Measurements from ENCODE around the gene BABAM2. TPM values are rescaled to one million over a fixed set of nuclear protein-coding genes. Genes with fewer than 3 reads are reported as not detected.

BABAM2 gene
- total RNA-seq, 1 experiment from 2014 or later, result 43.5 TPM

GRCh38 chr2:27914041-27914804, 23.7 kb downstream of the BABAM2 start:
- CTCF ChIA-PET, result no interaction called here
- Mint-ChIP-seq H3K27me3 (ENCODE audit: unreplicated experiment) (no peaks in the 10 kb centered on the region), H3K4me3 (ENCODE audit: low read depth, unreplicated experiment) (no peak overlapping the region), H3K4me1 (ENCODE audit: low read depth, unreplicated experiment) (peaks cover 7% of the 10 kb centered on the region), H3K27ac (ENCODE audit: unreplicated experiment) (no peak overlapping the region), H3K36me3 (ENCODE audit: insufficient read depth, unreplicated experiment) (no peaks in the 10 kb centered on the region), H3K9me3 (ENCODE audit: low read depth, unreplicated experiment) (no peaks in the 10 kb centered on the region)
- intact Hi-C loops (cut with micrococcal nuclease; ENCODE audit: unreplicated experiment), result no loop called here
- TF ChIP-seq, protein P1, sequence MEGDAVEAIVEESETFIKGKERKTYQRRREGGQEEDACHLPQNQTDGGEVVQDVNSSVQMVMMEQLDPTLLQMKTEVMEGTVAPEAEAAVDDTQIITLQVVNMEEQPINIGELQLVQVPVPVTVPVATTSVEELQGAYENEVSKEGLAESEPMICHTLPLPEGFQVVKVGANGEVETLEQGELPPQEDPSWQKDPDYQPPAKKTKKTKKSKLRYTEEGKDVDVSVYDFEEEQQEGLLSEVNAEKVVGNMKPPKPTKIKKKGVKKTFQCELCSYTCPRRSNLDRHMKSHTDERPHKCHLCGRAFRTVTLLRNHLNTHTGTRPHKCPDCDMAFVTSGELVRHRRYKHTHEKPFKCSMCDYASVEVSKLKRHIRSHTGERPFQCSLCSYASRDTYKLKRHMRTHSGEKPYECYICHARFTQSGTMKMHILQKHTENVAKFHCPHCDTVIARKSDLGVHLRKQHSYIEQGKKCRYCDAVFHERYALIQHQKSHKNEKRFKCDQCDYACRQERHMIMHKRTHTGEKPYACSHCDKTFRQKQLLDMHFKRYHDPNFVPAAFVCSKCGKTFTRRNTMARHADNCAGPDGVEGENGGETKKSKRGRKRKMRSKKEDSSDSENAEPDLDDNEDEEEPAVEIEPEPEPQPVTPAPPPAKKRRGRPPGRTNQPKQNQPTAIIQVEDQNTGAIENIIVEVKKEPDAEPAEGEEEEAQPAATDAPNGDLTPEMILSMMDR (IDR thresholded peaks at IDR 0.05; ENCODE audit: unreplicated experiment), result no peak
- no peak for DNase-seq
- BruUV-seq (replicated peaks), result no TSS peak

GRCh38 chr2:27914805-27915175, 24.3 kb downstream of the BABAM2 start:
- H3K27me3 Mint-ChIP-seq (ENCODE audit: unreplicated experiment), result no peaks in the 10 kb centered on the region
- H3K4me1 Mint-ChIP-seq (ENCODE audit: low read depth, unreplicated experiment), result peaks cover 7% of the 10 kb centered on the region
- no TSS peak for BruUV-seq (replicated peaks)
- H3K4me3 Mint-ChIP-seq (ENCODE audit: low read depth, unreplicated experiment), result no peak overlapping the region
- CTCF ChIA-PET, result no interaction called here
- intact Hi-C loops (cut with micrococcal nuclease; ENCODE audit: unreplicated experiment), result no loop called here
- DNase-seq, result no peak
- H3K9me3 Mint-ChIP-seq (ENCODE audit: low read depth, unreplicated experiment), result no peaks in the 10 kb centered on the region
- H3K36me3 Mint-ChIP-seq (ENCODE audit: insufficient read depth, unreplicated experiment), result no peaks in the 10 kb centered on the region
- H3K27ac Mint-ChIP-seq (ENCODE audit: unreplicated experiment), result no peak overlapping the region
- TF ChIP-seq, protein P1 (IDR thresholded peaks at IDR 0.05; ENCODE audit: unreplicated experiment), result no peak

GRCh38 chr2:27915191-27915590, 24.7 kb downstream of the BABAM2 start:
- intact Hi-C loops (cut with micrococcal nuclease; ENCODE audit: unreplicated experiment), result no loop called here
- no peak overlapping the region for H3K4me3 Mint-ChIP-seq (ENCODE audit: low read depth, unreplicated experiment)
- TF ChIP-seq, protein P1 (IDR thresholded peaks at IDR 0.05; ENCODE audit: unreplicated experiment), result no peak
- no peak overlapping the region for H3K27ac Mint-ChIP-seq (ENCODE audit: unreplicated experiment)
- CTCF ChIA-PET, result no interaction called here
- H3K36me3 Mint-ChIP-seq (ENCODE audit: insufficient read depth, unreplicated experiment), result peaks cover under 1% of the 10 kb centered on the region
- no peaks in the 10 kb centered on the region for H3K9me3 Mint-ChIP-seq (ENCODE audit: low read depth, unreplicated experiment)
- H3K27me3 Mint-ChIP-seq (ENCODE audit: unreplicated experiment), result no peaks in the 10 kb centered on the region
- BruUV-seq (replicated peaks), result no TSS peak
- DNase-seq, result no peak
- H3K4me1 Mint-ChIP-seq (ENCODE audit: low read depth, unreplicated experiment), result peaks cover 7% of the 10 kb centered on the region

DNA sequence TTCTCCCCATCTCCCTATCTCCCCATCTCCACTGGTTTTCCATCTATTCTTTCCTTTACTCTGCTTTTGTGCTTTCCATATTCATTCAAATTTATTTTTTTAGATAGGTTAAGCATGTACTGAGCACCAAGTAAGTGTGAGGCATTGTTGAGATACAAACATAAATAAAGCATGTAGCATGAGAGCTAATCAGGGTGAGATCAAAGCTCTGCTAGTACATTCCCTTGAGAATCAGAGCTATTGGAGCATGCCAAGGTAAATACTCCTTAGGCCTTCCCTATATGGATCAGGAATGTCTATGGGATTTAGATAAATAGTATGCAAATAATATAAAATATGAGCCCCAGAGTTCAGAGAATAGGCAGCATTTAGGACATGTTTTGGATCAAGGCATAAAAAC, 25.3 kb downstream of the BABAM2 start:
- intact Hi-C loops (cut with micrococcal nuclease; ENCODE audit: unreplicated experiment), result no loop called here
- Mint-ChIP-seq H3K9me3 (ENCODE audit: low read depth, unreplicated experiment) (no peaks in the 10 kb centered on the region), H3K36me3 (ENCODE audit: insufficient read depth, unreplicated experiment) (peaks cover 5% of the 10 kb centered on the region), H3K4me3 (ENCODE audit: low read depth, unreplicated experiment) (no peak overlapping the region), H3K4me1 (ENCODE audit: low read depth, unreplicated experiment) (peaks cover 7% of the 10 kb centered on the region), H3K27me3 (ENCODE audit: unreplicated experiment) (no peaks in the 10 kb centered on the region), H3K27ac (ENCODE audit: unreplicated experiment) (no peak overlapping the region)
- no peak for DNase-seq
- BruUV-seq (replicated peaks), result no TSS peak
- TF ChIP-seq, protein P1 (IDR thresholded peaks at IDR 0.05; ENCODE audit: unreplicated experiment), result no peak
- CTCF ChIA-PET, result no interaction called here
